HG02885 (cell line): Measurements from ENCODE around the gene USP5.

Experiments
- ATAC-seq: cut with Tn5 transposase; IDR thresholded peaks from one replicate; pipeline ENCODE4 v1.9.1; 2021; ENCODE audit warnings: mild to moderate bottlenecking; ENCODE audit not compliant: unreplicated experiment, poor library complexity

The USP5 gene

GRCh38 chr12:6824901-6825381, 27.0 kb upstream of the USP5 start:
- no peak for ATAC-seq

- no peak for ATAC-seq
Observed at GRCh38 chr12:6825398-6826124, 26.4 kb upstream of the USP5 start.

GRCh38 chr12:6826125-6826733, 25.7 kb upstream of the USP5 start:
- ATAC-seq, result no peak

GRCh38 chr12:6826734-6827436, 25.1 kb upstream of the USP5 start:
- no peak for ATAC-seq

- no peak for ATAC-seq
Observed at GRCh38 chr12:6827437-6827911, 24.5 kb upstream of the USP5 start.

- ATAC-seq, result no peak
Observed at GRCh38 chr12:6827982-6828780, 23.8 kb upstream of the USP5 start, which contains the start of gene P3H3. P3H3 (plus strand) TSS chr12:6828407; CDS start chr12:6828441, 34 bp downstream.

- no peak for ATAC-seq
Observed at GRCh38 chr12:6828781-6829535, 23.0 kb upstream of the USP5 start.

- no peak for ATAC-seq
Observed at GRCh38 chr12:6829536-6830220, 22.3 kb upstream of the USP5 start.

GRCh38 chr12:6830286-6830890, 21.6 kb upstream of the USP5 start:
- ATAC-seq, result no peak

GRCh38 chr12:6830999-6831398, 21.0 kb upstream of the USP5 start:
- no peak for ATAC-seq

GRCh38 chr12:6831450-6831995, 20.4 kb upstream of the USP5 start:
- ATAC-seq, result no peak

- no peak for ATAC-seq
Observed at GRCh38 chr12:6832125-6832524, 19.8 kb upstream of the USP5 start.

GRCh38 chr12:6833189-6833890, 18.6 kb upstream of the USP5 start:
- no peak for ATAC-seq

GRCh38 chr12:6834254-6834653, 17.7 kb upstream of the USP5 start:
- ATAC-seq, result no peak

- ATAC-seq, result no peak
Observed at GRCh38 chr12:6834873-6835272, 17.1 kb upstream of the USP5 start.

- no peak for ATAC-seq
Observed at GRCh38 chr12:6836851-6837250, 15.1 kb upstream of the USP5 start.

GRCh38 chr12:6837370-6838060, 14.4 kb upstream of the USP5 start:
- no peak for ATAC-seq
